Loucy (cell line): Measurements from ENCODE around the gene RUNDC3A.
"Not testable (repeated sequence)": the region's sequence is repeated elsewhere in the genome, so short reads cannot be mapped to it uniquely, and the experiment has no call there.

Source experiments
- H2AFZ ChIP-seq: fragments of 200-600 bp; sonication (generic); 2 replicates; pipeline ENCODE4 v1.6.0; 2016; ENCODE audit warnings: antibody characterized with exemption, mild to moderate bottlenecking, low read length, moderate library complexity
- H3F3A ChIP-seq: fragments of 200-600 bp; 2 replicates; pipeline ENCODE4 v1.6.0; 2016; ENCODE audit warnings: antibody characterized with exemption, low read depth, mild to moderate bottlenecking
- H3K27me3 ChIP-seq: fragments of 200-600 bp; sonication (generic); 2 replicates; pipeline ENCODE4 v1.6.1; 2014; ENCODE audit warnings: low read length, mild to moderate bottlenecking; ENCODE audit not compliant: insufficient read depth, poor library complexity, severe bottlenecking
- H3K36me3 ChIP-seq: fragments of 200-600 bp; sonication (generic); 2 replicates; pipeline ENCODE4 v1.6.1; 2016; ENCODE audit warnings: low read length; ENCODE audit not compliant: insufficient read depth
- H3K4me1 ChIP-seq: fragments of 200-600 bp; sonication (generic); 2 replicates; pipeline ENCODE4 v1.5.1; 2014; ENCODE audit warnings: low read length, mild to moderate bottlenecking; ENCODE audit not compliant: insufficient read depth, poor library complexity, severe bottlenecking
- H3K4me2 ChIP-seq: fragments of 200-600 bp; sonication (generic); 2 replicates; pipeline ENCODE4 v1.6.0; 2014; ENCODE audit warnings: antibody characterized with exemption, low read length, low read depth, mild to moderate bottlenecking; ENCODE audit not compliant: poor library complexity, severe bottlenecking
- H3K4me3 ChIP-seq: fragments of 200-600 bp; sonication (generic); 2 replicates; pipeline ENCODE4 v1.5.1; 2014; ENCODE audit warnings: low read length, mild to moderate bottlenecking, mixed read lengths; ENCODE audit not compliant: poor library complexity, severe bottlenecking
- H3K79me2 ChIP-seq: fragments of 200-600 bp; sonication (generic); 2 replicates; pipeline ENCODE4 v1.6.1; 2014; ENCODE audit warnings: low read length; ENCODE audit not compliant: insufficient read depth
- H3K9ac ChIP-seq: fragments of 200-600 bp; sonication (generic); 2 replicates; pipeline ENCODE4 v1.6.0; 2014; ENCODE audit warnings: mild to moderate bottlenecking, low read depth, low read length, moderate library complexity; ENCODE audit not compliant: poor library complexity, severe bottlenecking
- H3K9me2 ChIP-seq: fragments of 200-600 bp; sonication (generic); replicated peaks from 2 replicates; pipeline ENCODE4 v1.6.1; 2016; ENCODE audit warnings: low read depth, low read length, mixed read lengths
- H3K9me3 ChIP-seq: fragments of 200-600 bp; sonication (generic); 2 replicates; pipeline ENCODE4 v1.6.1; 2014; ENCODE audit warnings: mild to moderate bottlenecking, antibody characterized with exemption, low read length, low read depth; ENCODE audit not compliant: insufficient read depth
- H4K20me1 ChIP-seq: fragments of 200-600 bp; sonication (generic); 2 replicates; pipeline ENCODE4 v1.6.0; 2014; ENCODE audit warnings: antibody characterized with exemption, low read length, mild to moderate bottlenecking; ENCODE audit not compliant: insufficient read depth, poor library complexity, severe bottlenecking
- CTCF ChIP-seq: fragments of 200-600 bp; sonication (generic); conservative IDR thresholded peaks from 2 replicates; pipeline ENCODE4 v1.5.1; 2014; ENCODE audit warnings: mild to moderate bottlenecking, antibody characterized with exemption, low read length
- EZH2phosphoT487 ChIP-seq: fragments of 200-600 bp; IDR thresholded peaks from 2 replicates; pipeline ENCODE4 v1.6.1; 2018; ENCODE audit warnings: antibody characterized with exemption, mild to moderate bottlenecking, moderate library complexity, borderline replicate concordance

Gene RUNDC3A

GRCh38 chr17:44338702-44339101 is 30.3 kb downstream of the RUNDC3A start:
- no peaks in the 10 kb centered on the region for H3K79me2 ChIP-seq
- no peaks in the 10 kb centered on the region for H3K9me2 ChIP-seq
- H3K4me2 ChIP-seq: no peak overlapping the region
- H3F3A ChIP-seq: no peaks in the 10 kb centered on the region
- TF ChIP-seq EZH2phosphoT487: no peak
- TF ChIP-seq CTCF: no peak
- H3K4me3 ChIP-seq: no peak overlapping the region
- H3K9me3 ChIP-seq: no peaks in the 10 kb centered on the region
- H3K27me3 ChIP-seq: no peaks in the 10 kb centered on the region
- no peak overlapping the region for H2AFZ ChIP-seq
- H3K9ac ChIP-seq: no peak overlapping the region
- H3K36me3 ChIP-seq: no peaks in the 10 kb centered on the region
- H3K4me1 ChIP-seq: no peaks in the 10 kb centered on the region
- no peaks in the 10 kb centered on the region for H4K20me1 ChIP-seq

- not testable (repeated sequence) for H3K36me3 ChIP-seq, H2AFZ ChIP-seq, H3K4me3 ChIP-seq, H3K4me1 ChIP-seq, H3K4me2 ChIP-seq, H3K79me2 ChIP-seq, H3F3A ChIP-seq, H3K9ac ChIP-seq, H3K9me2 ChIP-seq, H3K9me3 ChIP-seq, H4K20me1 ChIP-seq, H3K27me3 ChIP-seq
Observed at GRCh38 chr17:44340553-44340952, 32.2 kb downstream of the RUNDC3A start.

- no peak overlapping the region for H3K9ac ChIP-seq
- no peak overlapping the region for H2AFZ ChIP-seq
- H3K79me2 ChIP-seq: no peaks in the 10 kb centered on the region
- H3F3A ChIP-seq: no peaks in the 10 kb centered on the region
- H3K27me3 ChIP-seq: no peaks in the 10 kb centered on the region
- no peaks in the 10 kb centered on the region for H3K36me3 ChIP-seq
- H3K4me1 ChIP-seq: peaks cover 5% of the 10 kb centered on the region
- no peaks in the 10 kb centered on the region for H4K20me1 ChIP-seq
- no peaks in the 10 kb centered on the region for H3K9me2 ChIP-seq
- TF ChIP-seq EZH2phosphoT487: no peak
- TF ChIP-seq CTCF: no peak
- no peak overlapping the region for H3K4me3 ChIP-seq
- no peaks in the 10 kb centered on the region for H3K9me3 ChIP-seq
- no peak overlapping the region for H3K4me2 ChIP-seq
Observed at GRCh38 chr17:44343510-44344209, 35.3 kb downstream of the RUNDC3A start.

GRCh38 chr17:44344939-44345453 is 36.6 kb downstream of the RUNDC3A start, which contains the start of gene GRN:
TSS of gene GRN (plus strand) at chr17:44345302. CDS start at chr17:44349165, 3,863 bp downstream.
- Histone ChIP-seq H2AFZ (peak within 1 kb of the TSS; percentile 66), H3F3A (no peaks in the 10 kb centered on the region), H3K4me3 (peak within 1 kb of the TSS; percentile 76), H4K20me1 (no peaks in the 10 kb centered on the region), H3K27me3 (no peaks in the 10 kb centered on the region), H3K36me3 (no peaks in the 10 kb centered on the region), H3K9me2 (no peaks in the 10 kb centered on the region), H3K4me2 (peak within 1 kb of the TSS; percentile 74), H3K9ac (peak within 1 kb of the TSS; percentile 56), H3K9me3 (no peaks in the 10 kb centered on the region), H3K4me1 (peaks cover 5% of the 10 kb centered on the region), H3K79me2 (no peaks in the 10 kb centered on the region)
- TF ChIP-seq CTCF: no peak
- no peak for TF ChIP-seq EZH2phosphoT487
